HG03159 (cell line): ENCODE data around the gene NMT1.
"Not testable (repeated sequence)": the region's sequence is repeated elsewhere in the genome, so short reads cannot be mapped to it uniquely, and the experiment has no call there.

Experiments
- ATAC-seq: cut with Tn5 transposase; IDR thresholded peaks from one replicate; pipeline ENCODE4 v1.9.1; 2021; ENCODE audit warnings: mild to moderate bottlenecking, moderate library complexity; ENCODE audit not compliant: unreplicated experiment

Gene NMT1

GRCh38 chr17:45117848-45118646, 56.9 kb downstream of the NMT1 start:
- no peak for ATAC-seq

GRCh38 chr17:45118691-45119090, 57.6 kb downstream of the NMT1 start:
- no peak for ATAC-seq

DNA sequence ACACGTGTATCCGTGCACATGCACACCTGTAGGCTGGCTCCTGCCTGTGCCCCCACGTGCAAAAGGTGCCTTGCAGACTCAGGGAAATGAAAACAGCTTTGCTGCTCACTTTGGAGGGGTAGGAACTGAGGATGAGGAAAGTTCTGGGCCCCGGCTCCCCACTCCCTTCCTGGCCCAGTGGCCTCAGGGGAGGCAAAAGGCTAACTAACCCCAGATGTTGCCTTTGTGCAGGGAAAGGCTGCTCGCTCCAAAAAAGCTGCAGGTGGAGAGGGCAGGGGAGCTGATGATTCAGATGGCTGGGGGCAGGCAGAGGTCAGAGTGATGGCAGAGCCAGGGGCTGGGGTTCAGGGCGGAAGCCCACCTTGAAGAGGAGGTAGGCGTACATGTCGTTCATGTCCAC, 58.8 kb downstream of the NMT1 start:
- ATAC-seq, result no peak

DNA sequence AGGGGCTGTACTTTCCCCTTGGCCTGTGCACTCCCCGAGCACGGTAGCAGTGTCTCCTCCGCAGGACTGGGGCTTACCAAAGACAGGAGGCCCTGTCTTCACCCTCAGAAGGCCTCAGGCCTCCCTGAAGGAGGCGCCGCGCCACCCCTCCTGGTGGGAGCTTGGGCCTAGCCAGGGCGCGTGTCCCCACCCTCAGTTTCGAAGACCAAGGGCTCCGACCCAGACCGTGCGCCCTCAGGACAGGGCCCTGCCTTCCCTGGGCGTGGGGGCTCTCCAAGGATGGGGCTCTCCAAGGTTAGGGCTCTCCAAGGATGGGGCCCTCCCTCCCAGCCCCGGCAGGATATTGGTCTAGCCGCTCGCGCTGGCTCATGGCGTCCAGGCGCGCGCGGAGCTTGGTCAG, 59.4 kb downstream of the NMT1 start:
- ATAC-seq, result no peak

DNA sequence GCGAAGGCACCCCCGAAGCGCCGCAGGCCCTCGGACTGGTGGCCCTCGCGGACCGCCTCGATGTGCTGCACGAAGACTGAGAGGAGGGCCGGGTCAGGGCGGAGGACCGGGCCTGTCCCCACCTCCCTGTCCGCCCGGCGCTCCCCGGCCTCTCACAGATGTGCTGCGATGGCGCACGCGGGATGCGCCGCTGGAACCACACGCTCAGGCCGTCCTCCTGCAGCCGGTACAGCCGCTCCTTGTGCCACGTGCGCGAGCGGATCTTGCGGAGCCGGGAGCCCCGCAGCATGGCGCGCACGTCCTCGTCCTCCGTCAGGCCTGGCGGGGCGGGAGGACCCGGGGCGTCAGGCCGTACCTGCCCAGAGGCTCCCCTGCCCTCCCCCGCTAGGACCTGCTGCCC, 59.9 kb downstream of the NMT1 start:
- ATAC-seq, result no peak

GRCh38 chr17:45123076-45123770, 62.1 kb downstream of the NMT1 start:
- ATAC-seq, result no peak

DNA sequence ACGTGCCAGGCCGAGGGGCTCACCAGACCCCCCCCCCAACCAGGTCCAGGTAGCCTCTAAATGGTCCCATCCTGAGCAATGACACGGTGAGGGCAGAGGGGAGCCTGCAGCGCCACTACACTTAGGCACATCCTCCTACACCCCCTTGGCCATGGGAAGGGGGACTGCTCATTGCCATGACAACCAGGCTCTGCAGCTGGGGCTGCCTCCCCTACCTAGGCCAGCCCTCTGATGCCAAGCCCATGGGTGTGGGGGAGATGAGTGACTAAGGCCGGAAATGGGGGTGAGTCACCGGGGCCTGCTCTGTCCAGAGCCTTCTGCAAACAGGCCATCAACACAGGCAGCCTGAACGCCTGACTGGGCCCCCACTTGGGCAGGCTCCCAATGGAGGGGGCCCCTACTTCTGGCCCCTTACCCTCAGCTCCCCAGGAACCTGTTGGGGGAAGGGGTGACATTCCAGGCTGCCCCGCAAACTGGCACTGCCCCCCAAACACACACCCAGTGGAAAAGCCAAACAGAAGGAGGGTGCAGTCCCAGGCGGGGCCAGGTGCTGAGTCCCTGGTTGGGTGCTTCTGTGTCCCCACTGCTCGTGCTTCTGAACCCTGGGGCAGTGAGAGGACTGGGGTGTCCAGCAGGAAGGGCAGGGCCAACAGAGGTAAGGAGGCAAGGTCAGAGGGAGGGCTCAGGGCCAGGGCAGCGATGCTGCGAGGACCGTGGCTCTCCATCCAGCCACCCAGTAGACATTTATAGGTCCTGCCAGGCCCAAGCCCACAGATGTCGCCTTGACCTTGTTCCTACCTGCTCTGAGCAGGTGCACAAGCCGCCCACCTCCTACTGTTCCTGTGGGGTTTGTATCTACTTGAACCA, 63.0 kb downstream of the NMT1 start:
- ATAC-seq, result no peak

GRCh38 chr17:45124797-45125122, 63.6 kb downstream of the NMT1 start:
- not testable (repeated sequence) for ATAC-seq

DNA sequence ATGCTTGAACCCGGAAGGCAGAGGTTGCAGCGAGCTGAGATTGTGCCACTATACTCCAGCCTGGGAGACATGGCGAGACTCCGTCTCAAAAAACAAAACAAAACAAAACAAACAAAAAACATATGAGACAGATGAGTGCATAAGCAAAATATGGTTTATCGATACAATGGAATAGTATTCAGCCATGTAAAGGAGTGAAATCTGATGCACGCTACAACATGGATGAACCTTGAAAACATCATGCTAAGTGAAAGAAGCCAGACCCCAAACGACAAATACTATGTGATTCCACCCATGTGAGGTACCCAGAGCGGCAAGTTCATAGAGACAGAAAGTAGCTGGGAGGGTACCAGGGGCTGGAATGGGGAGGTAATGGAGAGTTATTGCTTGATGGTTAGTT, 64.4 kb downstream of the NMT1 start:
- no peak for ATAC-seq

- no peak for ATAC-seq
Measured at GRCh38 chr17:45127207-45127547, 66.1 kb downstream of the NMT1 start.

- ATAC-seq, result no peak
Measured at GRCh38 chr17:45127548-45128300, 66.6 kb downstream of the NMT1 start.

DNA sequence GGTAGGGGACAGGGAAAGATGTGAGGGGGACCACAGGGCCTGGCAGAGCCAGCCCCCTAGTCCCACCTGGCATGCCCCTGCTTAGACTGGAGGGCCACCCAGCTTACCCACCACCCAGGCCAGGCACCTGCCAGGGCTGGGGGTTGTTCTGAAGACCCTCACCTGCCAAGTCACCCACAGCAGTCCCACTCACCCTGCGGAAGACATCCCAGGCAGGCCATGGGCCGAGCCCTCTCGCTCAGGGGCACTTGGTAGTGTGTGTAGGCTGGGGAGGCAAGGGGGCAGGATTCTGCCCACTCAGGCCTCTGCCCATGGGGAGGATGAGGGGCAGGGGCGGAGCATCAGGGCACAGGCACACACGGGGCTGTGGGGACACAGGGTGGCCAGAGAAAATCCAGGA, 67.2 kb downstream of the NMT1 start:
- no peak for ATAC-seq

DNA sequence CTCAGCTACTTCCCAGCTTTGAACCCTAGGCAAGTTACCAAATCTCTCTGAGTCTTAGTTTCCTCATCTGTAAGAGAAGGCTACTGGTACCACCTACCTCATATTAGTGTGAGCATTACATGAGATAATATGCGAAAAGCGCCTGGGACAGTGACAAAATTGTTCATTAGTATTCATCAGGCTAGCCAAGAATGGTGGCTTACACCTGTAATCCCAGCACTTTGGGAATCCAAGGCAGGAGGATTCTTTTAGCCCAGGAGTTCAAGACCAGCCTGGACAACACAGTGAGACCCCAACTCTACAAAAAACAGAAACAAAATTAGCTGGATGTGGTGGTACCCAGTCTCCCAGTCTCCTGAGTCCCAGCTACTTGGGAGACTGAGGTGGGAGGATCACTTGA, 67.9 kb downstream of the NMT1 start:
- no peak for ATAC-seq

DNA sequence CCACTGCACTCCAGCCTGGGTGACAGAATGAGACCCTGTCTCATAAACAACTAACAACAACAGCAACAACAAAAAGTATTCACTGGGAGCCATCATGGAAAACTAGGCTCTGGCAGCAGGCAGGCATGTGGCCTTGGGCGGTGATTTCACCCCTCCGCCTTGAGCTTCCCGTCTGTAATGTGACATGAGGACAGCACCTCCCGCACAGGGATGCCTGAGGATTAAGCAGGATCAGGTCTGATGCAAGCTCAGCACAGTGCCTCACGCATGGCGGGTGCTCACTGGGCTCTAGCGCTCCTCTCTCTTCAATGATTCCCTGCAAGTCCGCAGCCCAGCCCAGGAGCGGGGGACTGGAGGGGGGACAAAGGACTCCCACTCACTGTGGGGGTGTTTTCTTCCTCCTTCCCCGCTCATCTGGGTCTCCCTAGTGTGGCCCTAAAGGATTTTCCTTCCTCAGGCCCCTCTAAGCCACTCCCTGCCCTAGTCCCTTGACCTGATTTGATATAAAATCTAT, 68.4 kb downstream of the NMT1 start:
- no peak for ATAC-seq

GRCh38 chr17:45129940-45130680, 69.0 kb downstream of the NMT1 start:
- no peak for ATAC-seq

DNA sequence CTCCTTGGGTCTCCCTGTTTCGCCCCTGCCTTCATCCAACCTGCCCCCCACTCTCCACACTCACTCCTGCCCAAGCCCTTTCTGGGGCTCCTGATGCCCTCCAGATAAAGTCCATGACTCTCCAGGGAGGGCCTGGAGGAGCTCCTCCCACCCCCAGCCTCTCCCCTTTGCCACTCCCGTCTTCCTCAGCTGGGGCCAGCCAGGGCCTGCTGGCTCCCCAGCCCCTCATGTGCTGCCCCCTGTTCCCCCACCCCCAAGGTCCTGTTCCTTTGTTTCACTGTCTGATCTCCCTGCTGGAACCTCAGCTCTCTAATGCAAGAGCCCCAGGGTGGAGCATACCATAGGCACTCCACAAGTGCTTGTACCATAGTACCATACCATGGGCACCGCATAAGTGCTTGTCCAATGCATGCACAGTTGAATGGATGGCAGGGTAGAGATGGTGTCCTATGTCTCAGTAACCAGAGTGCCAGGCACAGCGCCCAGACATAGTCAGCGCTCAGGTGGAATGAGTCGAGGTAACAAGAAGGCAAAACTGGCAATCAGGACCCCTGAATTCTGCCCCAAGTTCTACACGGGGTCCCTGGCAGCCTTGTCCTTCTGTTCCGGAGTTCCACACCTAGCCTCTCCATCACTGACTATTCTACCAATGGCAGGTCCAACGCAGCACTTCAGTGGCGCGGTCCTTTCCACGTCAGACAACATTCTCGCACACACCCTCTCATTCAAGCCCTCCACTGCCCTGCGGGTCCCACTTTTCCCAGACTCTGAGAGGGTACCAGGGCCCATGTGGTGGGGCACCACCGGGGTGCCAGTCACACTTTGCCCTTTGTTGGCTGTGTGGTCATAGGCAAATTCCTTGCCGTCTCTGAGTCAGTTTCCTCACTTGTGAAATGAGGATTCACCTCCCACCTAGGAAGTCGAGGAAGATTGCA, 69.8 kb downstream of the NMT1 start:
- ATAC-seq, result no peak

- no peak for ATAC-seq
Measured at GRCh38 chr17:45131616-45132319, 70.7 kb downstream of the NMT1 start.

GRCh38 chr17:45132320-45132571, 71.1 kb downstream of the NMT1 start, which contains the start of gene PLCD3:
TSS of gene PLCD3 (minus strand) at chr17:45132515. CDS start at chr17:45132410, 105 bp downstream.
- no peak for ATAC-seq
